ENCODE data around the gene KRT39.
A peak's percentile ranks its signal among the peaks of the same experiment; 100 is the strongest.
"Not testable (repeated sequence)": the region's sequence is repeated elsewhere in the genome, so short reads cannot be mapped to it uniquely, and the experiment has no call there.

KRT39 gene

DNA sequence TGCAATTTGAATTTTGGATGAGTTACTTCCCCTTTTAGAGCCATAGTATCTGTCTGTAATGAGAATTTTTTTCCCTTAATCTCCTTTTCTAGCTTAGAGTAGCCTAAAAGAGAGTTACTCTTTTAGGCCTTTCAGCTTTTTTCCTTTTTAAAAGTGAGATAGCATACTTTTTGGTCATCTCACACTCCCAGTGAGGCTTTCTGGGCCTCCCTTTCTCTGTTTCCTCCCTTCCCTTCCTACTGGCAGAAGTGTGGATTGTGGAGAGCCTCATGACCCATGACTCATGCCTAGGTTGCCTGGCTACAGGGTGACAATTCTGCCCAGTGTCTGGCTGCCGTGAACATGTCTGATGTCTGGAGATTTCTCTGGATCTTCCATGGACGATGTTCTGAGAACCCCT, 44.5 kb downstream of the KRT39 start:
- TF ChIP-seq, protein P1, sequence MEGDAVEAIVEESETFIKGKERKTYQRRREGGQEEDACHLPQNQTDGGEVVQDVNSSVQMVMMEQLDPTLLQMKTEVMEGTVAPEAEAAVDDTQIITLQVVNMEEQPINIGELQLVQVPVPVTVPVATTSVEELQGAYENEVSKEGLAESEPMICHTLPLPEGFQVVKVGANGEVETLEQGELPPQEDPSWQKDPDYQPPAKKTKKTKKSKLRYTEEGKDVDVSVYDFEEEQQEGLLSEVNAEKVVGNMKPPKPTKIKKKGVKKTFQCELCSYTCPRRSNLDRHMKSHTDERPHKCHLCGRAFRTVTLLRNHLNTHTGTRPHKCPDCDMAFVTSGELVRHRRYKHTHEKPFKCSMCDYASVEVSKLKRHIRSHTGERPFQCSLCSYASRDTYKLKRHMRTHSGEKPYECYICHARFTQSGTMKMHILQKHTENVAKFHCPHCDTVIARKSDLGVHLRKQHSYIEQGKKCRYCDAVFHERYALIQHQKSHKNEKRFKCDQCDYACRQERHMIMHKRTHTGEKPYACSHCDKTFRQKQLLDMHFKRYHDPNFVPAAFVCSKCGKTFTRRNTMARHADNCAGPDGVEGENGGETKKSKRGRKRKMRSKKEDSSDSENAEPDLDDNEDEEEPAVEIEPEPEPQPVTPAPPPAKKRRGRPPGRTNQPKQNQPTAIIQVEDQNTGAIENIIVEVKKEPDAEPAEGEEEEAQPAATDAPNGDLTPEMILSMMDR (IDR thresholded peaks at IDR 0.05; ENCODE audit: insufficient read depth, low read depth, low read length, missing control alignments): no peak
- DNase-seq (ENCODE audit: low read depth): peak; percentile 88

DNA sequence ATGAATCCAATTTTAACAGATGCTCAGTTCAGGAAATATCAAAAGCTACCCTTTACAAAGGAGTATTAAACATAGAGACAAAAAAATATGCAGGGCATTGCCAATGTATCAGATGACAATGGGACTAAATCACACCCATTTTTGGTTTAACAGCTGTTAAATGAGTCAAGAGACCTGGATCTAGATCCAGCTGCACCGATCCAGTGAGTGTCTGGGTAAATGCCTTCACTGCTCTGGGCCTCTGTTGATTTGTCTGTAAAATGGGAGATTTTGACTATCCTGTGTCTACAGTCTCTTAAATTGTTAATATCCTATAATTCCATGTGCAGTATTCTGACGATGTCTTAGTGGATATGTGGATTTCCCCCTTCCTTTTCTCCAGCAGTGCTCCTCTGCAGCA, 45.7 kb downstream of the KRT39 start:
- DNase-seq (ENCODE audit: low read depth): no peak
- TF ChIP-seq, protein P1 (IDR thresholded peaks at IDR 0.05; ENCODE audit: insufficient read depth, low read depth, low read length, missing control alignments): no peak
- no peak overlapping the region for H3K4me3 ChIP-seq (ENCODE audit: low read length)

More for the DNA sequence above, 44.5 kb downstream of the KRT39 start:
- H3K4me3 ChIP-seq (ENCODE audit: low read length): no peak overlapping the region

DNA sequence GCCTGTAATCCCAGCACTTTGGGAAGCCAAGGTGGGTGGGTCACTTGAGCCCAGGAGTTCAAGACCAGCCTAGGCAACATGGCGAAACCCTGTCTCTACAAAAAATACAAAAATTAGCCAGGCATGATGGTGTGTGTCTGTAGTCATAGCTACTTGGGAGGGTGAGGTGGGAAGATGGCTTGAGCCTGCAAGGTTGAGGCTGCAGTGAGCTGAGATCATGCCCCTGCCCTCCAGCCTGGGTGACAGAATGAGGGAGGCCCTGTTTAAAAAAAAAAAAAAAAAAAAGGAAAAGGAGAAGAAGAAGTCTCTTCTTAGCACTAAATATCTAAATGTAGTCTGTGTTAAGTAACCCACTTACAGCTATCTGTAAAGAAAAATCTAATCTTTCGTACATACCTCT, 49.6 kb downstream of the KRT39 start:
- H3K4me3 ChIP-seq (ENCODE audit: low read length); DNase-seq (ENCODE audit: low read depth): not testable (repeated sequence)

DNA sequence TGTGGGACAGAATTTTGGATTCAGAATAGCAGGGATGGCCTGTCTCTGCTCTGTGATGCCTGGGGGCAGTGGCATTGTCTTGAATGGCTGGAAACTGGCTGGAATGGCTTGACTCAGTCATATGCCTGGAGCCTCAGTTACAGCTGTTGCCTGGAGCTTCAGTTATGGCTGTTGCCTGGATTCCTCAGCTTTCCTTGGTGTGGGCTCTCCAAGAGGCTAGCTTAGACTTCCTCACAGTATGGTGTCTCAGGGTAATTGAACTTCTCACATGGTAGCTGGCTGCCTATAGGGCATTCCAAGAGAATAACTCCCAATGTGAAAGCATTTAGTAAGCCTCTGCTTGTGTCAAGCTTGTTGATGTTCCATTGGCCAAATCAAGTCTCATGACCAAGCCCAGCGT, 50.4 kb downstream of the KRT39 start:
- TF ChIP-seq, protein P1 (IDR thresholded peaks at IDR 0.05; ENCODE audit: insufficient read depth, low read depth, low read length, missing control alignments): no peak

DNA sequence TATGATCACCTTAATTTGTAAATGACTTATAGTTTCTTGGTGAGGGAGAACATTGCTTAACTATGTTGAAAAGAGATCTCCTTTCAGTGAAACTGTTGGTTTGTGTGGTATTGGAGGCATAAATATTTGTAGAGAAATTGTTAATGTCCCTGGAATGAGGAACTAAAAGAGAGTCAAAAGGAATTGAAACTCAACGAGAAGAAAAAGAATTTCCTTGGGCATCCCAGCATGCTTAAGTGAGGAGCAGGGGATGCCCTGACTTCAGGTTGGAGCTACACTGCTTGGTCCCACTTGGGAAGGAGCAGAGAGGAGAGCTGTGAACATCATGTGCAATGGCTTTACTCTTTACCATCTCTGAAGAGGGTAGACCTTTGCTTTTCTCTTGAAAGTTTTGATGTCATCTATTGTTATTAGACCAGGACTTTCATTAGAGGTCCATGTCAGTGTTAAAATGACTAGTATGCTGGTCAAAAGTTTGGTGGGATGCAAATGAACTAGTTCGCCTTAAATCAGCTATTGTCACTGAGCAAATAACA, 51.0 kb downstream of the KRT39 start:
- DNase-seq (ENCODE audit: low read depth): peak; percentile 82
- TF ChIP-seq, protein P1 (IDR thresholded peaks at IDR 0.05; ENCODE audit: insufficient read depth, low read depth, low read length, missing control alignments): no peak
- no peak overlapping the region for H3K4me3 ChIP-seq (ENCODE audit: low read length)

More for the DNA sequence above, 50.4 kb downstream of the KRT39 start:
- no peak for DNase-seq (ENCODE audit: low read depth)
- no peak overlapping the region for H3K4me3 ChIP-seq (ENCODE audit: low read length)

DNA sequence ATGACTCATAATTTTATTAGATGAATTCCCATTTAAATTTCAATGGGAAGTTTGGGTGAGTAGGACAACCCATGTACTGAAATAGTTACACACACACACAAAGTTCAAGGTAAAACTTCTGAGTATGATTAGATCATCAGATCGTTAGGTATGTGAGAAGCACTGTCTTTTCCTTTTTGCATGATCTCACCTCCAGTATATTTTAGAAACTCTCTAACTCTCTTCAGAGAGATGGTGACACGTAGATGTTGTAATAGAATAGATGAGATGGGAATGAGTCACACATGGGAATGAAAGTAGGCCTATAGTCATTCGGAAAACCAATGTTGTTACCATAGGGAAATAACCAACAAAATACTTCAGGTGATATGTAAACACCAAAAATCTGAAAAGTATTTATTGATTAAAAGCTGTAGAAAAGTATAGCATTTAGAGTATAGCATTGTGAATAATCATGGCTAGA, 51.5 kb downstream of the KRT39 start:
- no peak overlapping the region for H3K4me3 ChIP-seq (ENCODE audit: low read length)
- TF ChIP-seq, protein P1 (IDR thresholded peaks at IDR 0.05; ENCODE audit: insufficient read depth, low read depth, low read length, missing control alignments): no peak

DNA sequence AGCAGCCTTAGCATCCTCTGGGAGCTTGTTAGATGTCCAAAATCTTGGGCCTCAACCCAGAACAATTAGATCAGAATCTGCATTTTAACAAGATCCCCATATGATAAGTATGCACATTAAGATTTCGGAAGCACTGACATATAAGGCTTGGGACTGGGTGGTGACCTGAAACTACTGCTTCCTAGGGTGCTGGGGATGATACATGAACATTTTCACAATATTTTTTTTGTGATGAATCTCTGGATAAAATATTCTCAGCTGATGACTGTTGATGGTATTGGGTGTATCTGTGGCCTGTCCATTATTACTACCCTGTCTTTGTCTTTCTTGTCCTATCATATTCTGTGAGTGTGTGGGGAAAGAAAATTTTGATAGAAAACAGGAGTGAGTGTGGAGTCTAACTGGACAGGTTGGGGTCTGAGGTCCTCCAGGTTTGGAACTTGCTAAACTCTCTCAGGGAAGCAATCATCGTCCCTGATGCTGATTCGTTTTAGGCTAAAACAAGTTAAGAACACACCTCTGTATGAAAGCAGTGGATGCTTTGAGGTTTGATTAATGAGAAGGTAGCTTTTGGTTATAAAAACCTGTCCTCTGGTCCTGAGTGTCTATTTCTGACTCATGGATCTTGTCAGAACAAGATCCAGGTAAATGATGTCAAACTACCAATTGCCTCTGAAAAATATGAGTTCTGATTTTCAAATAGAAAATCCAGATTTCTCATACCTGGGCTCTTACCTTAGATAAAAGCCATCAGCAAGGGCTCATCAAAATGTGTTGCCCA, 52.5 kb downstream of the KRT39 start:
- no peak overlapping the region for H3K4me3 ChIP-seq (ENCODE audit: low read length)
- TF ChIP-seq, protein P1 (IDR thresholded peaks at IDR 0.05; ENCODE audit: insufficient read depth, low read depth, low read length, missing control alignments): no peak
- DNase-seq (ENCODE audit: low read depth): peak; percentile 86

More for the DNA sequence above, 51.5 kb downstream of the KRT39 start:
- peak; percentile 97 for DNase-seq (ENCODE audit: low read depth)

Data from epithelial cell of esophagus (primary cell).